ENCODE measurements around the gene GATAD2A. TPM values are rescaled to one million over a fixed set of nuclear protein-coding genes. Genes with fewer than 3 reads are reported as not detected.
"Not testable (repeated sequence)": the region's sequence is repeated elsewhere in the genome, so short reads cannot be mapped to it uniquely, and the experiment has no call there.

GATAD2A gene
- total and polyA plus RNA-seq, 4 donors, result 7.1 to 23.7 (median 18.2) TPM

DNA sequence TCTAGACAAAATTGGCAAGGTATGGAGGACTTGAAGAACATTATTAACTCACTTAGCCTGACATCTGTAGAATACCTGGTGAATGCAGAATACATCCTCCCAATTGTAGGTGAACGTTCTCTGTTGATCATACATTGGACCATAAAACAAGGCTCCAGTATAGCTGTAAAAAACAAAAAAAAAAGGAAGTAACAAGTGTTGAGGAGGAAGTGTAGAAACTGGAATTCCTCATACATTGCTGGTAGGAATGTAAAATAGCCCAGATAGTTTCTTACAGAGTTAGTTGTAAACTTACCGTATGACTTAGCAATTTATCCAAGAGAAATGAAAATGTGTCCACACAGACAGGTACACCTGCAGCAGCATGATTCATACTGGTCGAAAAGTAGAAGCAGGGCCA, 65.1 kb downstream of the GATAD2A start:
- H3K4me3 ChIP-seq (ENCODE audit: low read depth in 1 of 3, low read length in 3 of 3), result no peak overlapping the region

DNA sequence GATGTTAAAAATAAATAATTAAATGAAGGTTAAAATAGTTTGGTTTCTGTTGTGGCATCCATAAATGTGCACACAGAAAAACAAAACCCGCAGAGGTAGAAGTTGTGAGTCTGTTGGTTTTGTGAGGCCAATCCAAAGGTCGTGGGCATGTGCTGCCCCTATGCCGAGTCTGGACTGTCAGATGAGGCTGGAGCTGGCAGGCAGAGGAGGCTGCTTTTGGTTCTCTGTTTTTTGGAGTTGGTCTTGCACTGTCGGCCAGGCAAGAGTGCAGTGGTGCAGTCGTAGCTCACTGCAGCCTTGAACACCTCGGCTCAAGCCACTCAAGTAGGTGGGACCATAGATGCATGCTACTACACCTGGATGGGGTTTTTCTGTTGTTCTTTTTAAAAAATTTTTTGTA, 66.2 kb downstream of the GATAD2A start:
- no peak for DNase-seq (ENCODE audit: low spot score)
- H3K9me3 ChIP-seq (ENCODE audit: control insufficient read depth in 4 of 4, low read length in 3 of 4), result peaks cover 5 to 14% (median 8%) of the 10 kb centered on the region in 4 donors
- H3K9ac ChIP-seq (ENCODE audit: low read depth in 1 of 2, low read length in 2 of 2), result no peak overlapping the region
- H3K36me3 ChIP-seq (ENCODE audit: control insufficient read depth in 4 of 4, insufficient read depth in 3 of 4, low read depth in 1 of 4, low read length in 3 of 4), result peaks cover 0 to 28% (median 8%) of the 10 kb centered on the region in 4 donors
- H3K27ac ChIP-seq (ENCODE audit: low read depth in 1 of 2, low read length in 2 of 2), result no peak overlapping the region
- H3K4me3 ChIP-seq (ENCODE audit: low read depth in 1 of 3, low read length in 3 of 3), result no peak overlapping the region
- TF ChIP-seq HNF4A (conservative IDR thresholded peaks at IDR 0.05), result peak; percentile 66 to 72
- TF ChIP-seq FOXA2 (IDR thresholded peaks at IDR 0.05), result no peak
- peaks cover 0 to 7% (median 4%) of the 10 kb centered on the region in 4 donors for H3K4me1 ChIP-seq (ENCODE audit: control insufficient read depth in 4 of 4, insufficient read depth in 4 of 4, low read length in 3 of 4)
- H3K27me3 ChIP-seq (ENCODE audit: control insufficient read depth in 4 of 4, insufficient read depth in 4 of 4, low read length in 3 of 4), result no peaks in the 10 kb centered on the region
- 59% methylated on average over 6 of the region's 6 CpGs for WGBS

More for the DNA sequence above, 65.1 kb downstream of the GATAD2A start:
- peaks cover 1 to 39% (median 16%) of the 10 kb centered on the region in 4 donors for H3K36me3 ChIP-seq (ENCODE audit: control insufficient read depth in 4 of 4, insufficient read depth in 3 of 4, low read depth in 1 of 4, low read length in 3 of 4)
- no peak for TF ChIP-seq HNF4A (conservative IDR thresholded peaks at IDR 0.05)
- H3K4me1 ChIP-seq (ENCODE audit: control insufficient read depth in 4 of 4, insufficient read depth in 4 of 4, low read length in 3 of 4), result peaks cover 0 to 7% (median 4%) of the 10 kb centered on the region in 4 donors
- DNase-seq (ENCODE audit: low spot score), result no peak
- no peak overlapping the region for H3K9ac ChIP-seq (ENCODE audit: low read depth in 1 of 2, low read length in 2 of 2)
- 84% methylated on average over 3 of the region's 3 CpGs for WGBS
- no peak overlapping the region for H3K27ac ChIP-seq (ENCODE audit: low read depth in 1 of 2, low read length in 2 of 2)
- H3K9me3 ChIP-seq (ENCODE audit: control insufficient read depth in 4 of 4, low read length in 3 of 4), result peaks cover 5 to 14% (median 8%) of the 10 kb centered on the region in 4 donors
- no peaks in the 10 kb centered on the region for H3K27me3 ChIP-seq (ENCODE audit: control insufficient read depth in 4 of 4, insufficient read depth in 4 of 4, low read length in 3 of 4)

DNA sequence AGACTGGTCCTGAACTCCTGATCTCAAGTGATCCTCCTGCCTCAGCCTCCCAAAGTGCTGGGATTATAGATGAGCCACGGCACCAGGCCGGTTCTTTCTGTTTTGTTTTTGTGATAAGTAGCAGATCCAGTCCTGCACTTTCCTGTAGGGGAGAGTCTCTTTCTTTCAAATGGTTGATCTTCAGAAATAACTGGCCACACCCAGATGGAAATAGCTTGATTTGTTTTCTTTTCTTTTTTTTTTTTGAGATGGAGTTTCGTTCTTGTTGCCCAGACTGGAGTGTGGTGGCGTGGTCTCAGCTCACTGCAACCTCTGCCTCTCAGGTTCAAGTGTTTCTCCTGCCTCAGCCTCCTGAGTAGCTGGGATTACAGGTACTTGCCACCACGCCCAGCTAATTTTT, 66.6 kb downstream of the GATAD2A start:
- not testable (repeated sequence) for H3K4me1 ChIP-seq (ENCODE audit: control insufficient read depth in 4 of 4, insufficient read depth in 4 of 4, low read length in 3 of 4)

DNA sequence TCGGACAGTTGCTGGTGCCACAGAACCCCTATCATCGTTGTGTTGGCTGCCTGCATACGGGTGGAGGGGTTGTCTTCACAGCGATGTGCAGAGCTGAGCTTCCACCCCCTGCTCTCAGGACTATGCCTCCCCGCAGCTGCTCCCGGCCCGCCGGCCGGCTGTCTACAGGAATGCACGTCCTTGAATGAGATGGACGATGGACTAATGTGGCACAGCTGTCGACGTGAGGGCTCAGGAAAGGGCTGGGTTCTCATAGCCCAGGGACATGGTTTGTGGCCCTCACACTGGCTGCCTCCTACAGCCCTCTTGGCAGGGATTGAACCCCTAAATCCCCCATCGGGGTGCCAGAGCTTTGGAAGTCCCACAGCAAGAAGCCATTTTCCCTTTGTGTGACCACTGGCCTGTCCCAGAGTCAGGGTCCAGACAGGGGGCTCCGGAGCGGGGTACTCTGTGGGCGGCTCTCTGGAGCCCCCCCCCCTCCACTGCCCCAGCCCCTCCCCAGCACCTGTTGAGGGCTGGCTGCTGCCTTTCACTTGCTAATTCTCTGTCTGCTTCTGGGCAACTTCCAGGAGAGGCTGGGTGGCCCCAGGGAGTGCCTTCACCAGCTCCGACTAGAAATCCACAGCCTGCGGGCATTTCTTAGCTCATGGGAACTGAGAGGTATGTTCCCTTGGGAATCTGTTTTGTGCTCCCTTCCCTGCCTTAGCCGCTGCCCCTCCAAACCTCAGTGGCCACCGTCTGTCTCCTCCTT, 69.7 kb downstream of the GATAD2A start:
- Histone ChIP-seq H3K4me1 (ENCODE audit: control insufficient read depth in 4 of 4, insufficient read depth in 4 of 4, low read length in 3 of 4) (peaks cover 4 to 14% (median 11%) of the 10 kb centered on the region in 4 donors), H3K36me3 (ENCODE audit: control insufficient read depth in 4 of 4, insufficient read depth in 3 of 4, low read depth in 1 of 4, low read length in 3 of 4) (peaks cover 0 to 12% (median 0%) of the 10 kb centered on the region in 4 donors), H3K9ac (ENCODE audit: low read depth in 1 of 2, low read length in 2 of 2) (no peak overlapping the region), H3K9me3 (ENCODE audit: control insufficient read depth in 4 of 4, low read length in 3 of 4) (no peaks in the 10 kb centered on the region), H3K27me3 (ENCODE audit: control insufficient read depth in 4 of 4, insufficient read depth in 4 of 4, low read length in 3 of 4) (no peaks in the 10 kb centered on the region), H3K27ac (ENCODE audit: low read depth in 1 of 2, low read length in 2 of 2) (no peak overlapping the region), H3K4me3 (ENCODE audit: low read depth in 1 of 3, low read length in 3 of 3) (no peak overlapping the region)
- no peak for DNase-seq (ENCODE audit: low spot score)
- TF ChIP-seq YY1 (IDR thresholded peaks at IDR 0.05) (no peak), FOXA1 (IDR thresholded peaks at IDR 0.05) (no peak), ATF3 (IDR thresholded peaks at IDR 0.05) (no peak), TAF1 (conservative IDR thresholded peaks at IDR 0.05) (no peak), HNF4A (conservative IDR thresholded peaks at IDR 0.05) (no peak), RAD21 (IDR thresholded peaks at IDR 0.05) (no peak), JUND (IDR thresholded peaks at IDR 0.05) (no peak), EGR1 (IDR thresholded peaks at IDR 0.05; ENCODE audit: low read depth in 2 of 2) (no peak)
- TF ChIP-seq, protein P1, sequence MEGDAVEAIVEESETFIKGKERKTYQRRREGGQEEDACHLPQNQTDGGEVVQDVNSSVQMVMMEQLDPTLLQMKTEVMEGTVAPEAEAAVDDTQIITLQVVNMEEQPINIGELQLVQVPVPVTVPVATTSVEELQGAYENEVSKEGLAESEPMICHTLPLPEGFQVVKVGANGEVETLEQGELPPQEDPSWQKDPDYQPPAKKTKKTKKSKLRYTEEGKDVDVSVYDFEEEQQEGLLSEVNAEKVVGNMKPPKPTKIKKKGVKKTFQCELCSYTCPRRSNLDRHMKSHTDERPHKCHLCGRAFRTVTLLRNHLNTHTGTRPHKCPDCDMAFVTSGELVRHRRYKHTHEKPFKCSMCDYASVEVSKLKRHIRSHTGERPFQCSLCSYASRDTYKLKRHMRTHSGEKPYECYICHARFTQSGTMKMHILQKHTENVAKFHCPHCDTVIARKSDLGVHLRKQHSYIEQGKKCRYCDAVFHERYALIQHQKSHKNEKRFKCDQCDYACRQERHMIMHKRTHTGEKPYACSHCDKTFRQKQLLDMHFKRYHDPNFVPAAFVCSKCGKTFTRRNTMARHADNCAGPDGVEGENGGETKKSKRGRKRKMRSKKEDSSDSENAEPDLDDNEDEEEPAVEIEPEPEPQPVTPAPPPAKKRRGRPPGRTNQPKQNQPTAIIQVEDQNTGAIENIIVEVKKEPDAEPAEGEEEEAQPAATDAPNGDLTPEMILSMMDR (IDR thresholded peaks at IDR 0.05; ENCODE audit: low read depth, low read length, missing input control), result no peak
- TF ChIP-seq, protein P2, sequence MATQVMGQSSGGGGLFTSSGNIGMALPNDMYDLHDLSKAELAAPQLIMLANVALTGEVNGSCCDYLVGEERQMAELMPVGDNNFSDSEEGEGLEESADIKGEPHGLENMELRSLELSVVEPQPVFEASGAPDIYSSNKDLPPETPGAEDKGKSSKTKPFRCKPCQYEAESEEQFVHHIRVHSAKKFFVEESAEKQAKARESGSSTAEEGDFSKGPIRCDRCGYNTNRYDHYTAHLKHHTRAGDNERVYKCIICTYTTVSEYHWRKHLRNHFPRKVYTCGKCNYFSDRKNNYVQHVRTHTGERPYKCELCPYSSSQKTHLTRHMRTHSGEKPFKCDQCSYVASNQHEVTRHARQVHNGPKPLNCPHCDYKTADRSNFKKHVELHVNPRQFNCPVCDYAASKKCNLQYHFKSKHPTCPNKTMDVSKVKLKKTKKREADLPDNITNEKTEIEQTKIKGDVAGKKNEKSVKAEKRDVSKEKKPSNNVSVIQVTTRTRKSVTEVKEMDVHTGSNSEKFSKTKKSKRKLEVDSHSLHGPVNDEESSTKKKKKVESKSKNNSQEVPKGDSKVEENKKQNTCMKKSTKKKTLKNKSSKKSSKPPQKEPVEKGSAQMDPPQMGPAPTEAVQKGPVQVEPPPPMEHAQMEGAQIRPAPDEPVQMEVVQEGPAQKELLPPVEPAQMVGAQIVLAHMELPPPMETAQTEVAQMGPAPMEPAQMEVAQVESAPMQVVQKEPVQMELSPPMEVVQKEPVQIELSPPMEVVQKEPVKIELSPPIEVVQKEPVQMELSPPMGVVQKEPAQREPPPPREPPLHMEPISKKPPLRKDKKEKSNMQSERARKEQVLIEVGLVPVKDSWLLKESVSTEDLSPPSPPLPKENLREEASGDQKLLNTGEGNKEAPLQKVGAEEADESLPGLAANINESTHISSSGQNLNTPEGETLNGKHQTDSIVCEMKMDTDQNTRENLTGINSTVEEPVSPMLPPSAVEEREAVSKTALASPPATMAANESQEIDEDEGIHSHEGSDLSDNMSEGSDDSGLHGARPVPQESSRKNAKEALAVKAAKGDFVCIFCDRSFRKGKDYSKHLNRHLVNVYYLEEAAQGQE (IDR thresholded peaks at IDR 0.05), result no peak
- TF ChIP-seq, protein P3, sequence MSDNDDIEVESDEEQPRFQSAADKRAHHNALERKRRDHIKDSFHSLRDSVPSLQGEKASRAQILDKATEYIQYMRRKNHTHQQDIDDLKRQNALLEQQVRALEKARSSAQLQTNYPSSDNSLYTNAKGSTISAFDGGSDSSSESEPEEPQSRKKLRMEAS (IDR thresholded peaks at IDR 0.05), result no peak
- 89% methylated on average over 21 of the region's 21 CpGs for WGBS

More for the DNA sequence above, 66.6 kb downstream of the GATAD2A start:
- H3K27me3 ChIP-seq (ENCODE audit: control insufficient read depth in 4 of 4, insufficient read depth in 4 of 4, low read length in 3 of 4); H3K27ac ChIP-seq (ENCODE audit: low read depth in 1 of 2, low read length in 2 of 2); H3K9ac ChIP-seq (ENCODE audit: low read depth in 1 of 2, low read length in 2 of 2); DNase-seq (ENCODE audit: low spot score); H3K4me3 ChIP-seq (ENCODE audit: low read depth in 1 of 3, low read length in 3 of 3): not testable (repeated sequence)
- 68% methylated on average over 5 of the region's 5 CpGs for WGBS
- H3K36me3 ChIP-seq (ENCODE audit: control insufficient read depth in 4 of 4, insufficient read depth in 3 of 4, low read depth in 1 of 4, low read length in 3 of 4), result peaks cover 0 to 25% (median 7%) of the 10 kb centered on the region in 4 donors
- peaks cover 5 to 14% (median 8%) of the 10 kb centered on the region in 4 donors for H3K9me3 ChIP-seq (ENCODE audit: control insufficient read depth in 4 of 4, low read length in 3 of 4)
